GM18517 (cell line): ENCODE results near the gene RNF8.
A peak's percentile ranks its signal among the peaks of the same experiment; 100 is the strongest.
"Not testable (repeated sequence)": the region's sequence is repeated elsewhere in the genome, so short reads cannot be mapped to it uniquely, and the experiment has no call there.

Experiments
- ATAC-seq: cut with Tn5 transposase; IDR thresholded peaks from one replicate; pipeline ENCODE4 v1.9.1; 2021; ENCODE audit warnings: mild to moderate bottlenecking, moderate library complexity; ENCODE audit not compliant: unreplicated experiment

The RNF8 gene

DNA sequence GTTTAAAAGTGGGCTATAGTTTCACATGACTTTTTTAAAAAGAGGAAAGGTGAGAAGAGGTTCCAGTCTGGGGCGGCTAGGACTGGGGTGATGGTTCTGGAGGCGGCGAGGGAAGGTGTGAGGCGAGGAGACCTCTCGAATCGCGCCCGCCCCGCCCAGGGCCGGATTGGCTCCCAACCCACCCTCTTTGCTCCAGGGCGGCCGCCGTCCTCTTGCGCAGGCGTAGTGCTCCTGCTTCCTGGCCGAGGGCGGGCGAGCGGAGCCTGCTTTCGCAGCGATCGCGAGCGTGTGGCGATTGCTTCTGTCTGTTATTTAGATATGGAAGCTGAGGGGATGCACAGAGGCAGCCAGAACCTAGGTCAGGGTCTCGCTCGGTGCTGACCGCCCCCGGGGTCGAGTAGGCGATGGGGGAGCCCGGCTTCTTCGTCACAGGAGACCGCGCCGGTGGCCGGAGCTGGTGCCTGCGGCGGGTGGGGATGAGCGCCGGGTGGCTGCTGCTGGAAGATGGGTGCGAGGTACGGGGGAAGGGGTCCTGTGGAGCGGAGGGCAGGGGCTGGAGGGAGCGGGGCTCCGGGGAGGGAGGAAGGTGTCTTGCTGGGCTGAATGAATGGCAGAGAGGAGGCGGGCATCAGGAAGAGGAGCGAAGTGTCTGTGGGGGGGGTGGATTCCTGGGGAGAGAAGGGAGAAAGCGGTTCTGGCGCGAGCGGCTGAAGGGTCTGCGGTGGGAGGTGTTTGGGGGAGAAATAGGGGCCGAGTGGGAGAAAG, at the start of gene RNF8:
TSS of gene RNF8 (plus strand) at position 223 of the 765 bp plus-strand sequence. CDS start at position 405, 182 bp downstream.
- ATAC-seq: peak; percentile 79

GRCh38 chr6:37304766-37305165, 49.0 kb upstream of the RNF8 start:
- no peak for ATAC-seq

- ATAC-seq: no peak
Observed at GRCh38 chr6:37305841-37306425, 47.9 kb upstream of the RNF8 start.

DNA sequence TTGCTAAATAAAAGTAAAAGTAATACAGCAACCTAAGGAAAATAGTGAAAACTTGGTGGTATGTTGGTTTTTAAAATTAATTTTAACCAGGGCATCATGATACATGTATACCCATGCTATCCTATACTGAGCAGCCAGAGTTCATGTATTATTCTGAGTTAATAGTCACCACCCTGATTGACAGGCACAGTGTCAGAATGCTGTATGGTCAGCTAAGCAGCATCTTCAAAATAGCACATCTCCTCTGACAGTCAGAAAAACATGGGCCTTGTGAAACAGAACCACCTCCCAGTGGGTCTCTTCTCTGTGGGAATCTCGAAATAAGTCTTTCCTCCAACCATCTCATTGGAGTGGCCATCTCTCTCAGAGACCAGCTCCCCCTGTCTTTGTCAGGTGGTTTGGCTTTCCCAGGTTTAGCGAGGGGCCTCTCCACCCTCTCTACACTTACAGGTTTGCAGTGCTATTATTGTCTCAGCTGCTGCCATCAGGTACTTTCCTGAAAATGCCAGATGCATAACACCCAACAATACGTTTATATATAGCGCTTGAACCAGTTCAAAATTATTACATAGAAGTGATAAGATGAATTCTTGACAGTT, 47.1 kb upstream of the RNF8 start:
- ATAC-seq: no peak

DNA sequence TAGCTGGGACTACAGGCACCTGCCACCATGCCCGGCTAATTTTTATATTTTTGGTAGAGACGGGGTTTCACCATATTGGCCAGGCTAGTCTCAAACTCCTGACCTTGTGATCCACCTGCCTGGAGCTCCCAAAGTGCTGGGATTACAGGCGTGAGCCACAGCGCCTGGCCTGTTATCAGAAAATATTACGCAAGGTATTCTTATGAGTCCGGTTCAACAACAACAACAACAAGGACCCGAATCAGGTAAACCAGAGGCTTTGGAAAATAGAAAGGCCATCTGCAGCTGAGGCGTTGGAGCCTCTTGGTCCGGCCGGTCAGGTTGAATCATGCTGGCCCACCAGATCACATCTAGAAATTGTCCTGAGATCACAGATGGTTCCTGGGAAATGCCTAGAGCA, 46.3 kb upstream of the RNF8 start:
- not testable (repeated sequence) for ATAC-seq

- no peak for ATAC-seq
Observed at GRCh38 chr6:37308069-37308815, 45.5 kb upstream of the RNF8 start.

DNA sequence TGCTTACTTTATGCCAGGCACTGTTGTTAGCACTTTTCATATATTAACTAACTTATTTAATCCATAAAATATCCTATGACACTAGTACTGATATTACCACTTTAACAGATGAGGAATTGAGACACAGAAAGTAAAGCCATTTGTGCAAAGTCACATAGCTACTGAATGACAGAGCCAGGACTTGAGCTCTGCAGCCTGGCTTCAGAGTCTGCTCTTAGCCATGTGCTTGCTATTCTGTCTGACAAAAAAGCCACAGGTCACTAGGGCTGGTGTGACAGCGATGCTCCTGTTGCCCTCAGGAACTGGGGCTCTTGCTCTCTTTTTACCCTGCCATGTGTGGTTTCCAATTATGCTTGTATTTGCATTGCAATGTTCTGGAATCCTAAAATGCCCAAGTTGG, 44.7 kb upstream of the RNF8 start:
- ATAC-seq: no peak

DNA sequence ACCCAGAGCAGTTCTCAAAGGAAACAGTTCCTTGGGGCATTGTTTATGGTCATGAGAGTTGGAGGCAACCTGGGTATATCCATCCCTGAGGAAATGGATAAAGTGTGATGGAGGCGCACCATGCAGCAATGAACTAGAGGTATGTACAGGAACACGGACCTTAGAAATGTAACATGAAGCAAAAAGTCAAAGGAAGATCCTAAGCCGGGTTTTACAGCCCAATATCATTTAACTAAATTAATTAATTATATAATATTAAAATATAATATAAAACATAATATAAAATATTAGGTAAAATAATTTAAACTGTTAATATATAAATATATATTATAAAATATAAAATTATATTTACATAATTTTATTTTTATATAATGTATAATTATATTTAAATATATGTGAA, 44.1 kb upstream of the RNF8 start:
- ATAC-seq: no peak

- ATAC-seq: no peak
Observed at GRCh38 chr6:37310966-37311365, 42.8 kb upstream of the RNF8 start.

- no peak for ATAC-seq
Observed at GRCh38 chr6:37311741-37312473, 41.9 kb upstream of the RNF8 start.

DNA sequence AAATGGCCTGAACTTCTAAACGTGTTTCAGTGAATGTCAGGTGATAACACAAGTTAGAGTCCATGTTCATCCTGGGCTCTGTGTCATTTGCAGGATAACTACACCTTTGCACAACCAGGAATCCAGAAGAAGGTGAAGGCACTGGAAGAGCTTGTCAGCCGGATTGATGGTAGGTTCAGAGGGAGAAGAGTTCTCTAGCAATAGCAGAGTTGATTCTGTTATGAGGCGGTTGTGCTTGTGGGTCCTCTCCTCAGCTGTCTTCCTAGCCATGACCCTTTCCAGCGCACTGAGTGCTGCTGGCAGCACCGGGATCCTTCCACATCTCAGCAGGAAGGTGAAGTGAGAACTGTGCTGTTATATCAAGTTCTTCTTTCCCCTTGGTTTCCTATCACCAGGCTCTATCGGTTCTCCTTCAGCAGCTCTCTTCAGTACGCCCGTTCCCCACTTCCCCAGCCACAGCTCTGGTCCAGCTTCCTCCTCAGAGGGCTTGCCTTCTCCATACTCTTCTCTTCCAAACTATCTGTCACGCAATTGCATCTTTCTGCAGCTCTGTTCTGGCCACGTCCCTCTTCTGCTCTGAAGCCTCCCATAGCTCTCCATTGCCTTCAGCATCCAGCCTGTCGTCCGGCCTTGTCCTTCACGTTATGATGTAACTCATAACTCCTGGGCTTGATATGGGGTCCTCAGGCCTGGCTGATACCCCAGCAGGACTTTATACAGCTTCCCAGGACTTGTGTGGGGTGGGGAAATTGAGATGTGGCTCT, 39.9 kb upstream of the RNF8 start:
- ATAC-seq: no peak

DNA sequence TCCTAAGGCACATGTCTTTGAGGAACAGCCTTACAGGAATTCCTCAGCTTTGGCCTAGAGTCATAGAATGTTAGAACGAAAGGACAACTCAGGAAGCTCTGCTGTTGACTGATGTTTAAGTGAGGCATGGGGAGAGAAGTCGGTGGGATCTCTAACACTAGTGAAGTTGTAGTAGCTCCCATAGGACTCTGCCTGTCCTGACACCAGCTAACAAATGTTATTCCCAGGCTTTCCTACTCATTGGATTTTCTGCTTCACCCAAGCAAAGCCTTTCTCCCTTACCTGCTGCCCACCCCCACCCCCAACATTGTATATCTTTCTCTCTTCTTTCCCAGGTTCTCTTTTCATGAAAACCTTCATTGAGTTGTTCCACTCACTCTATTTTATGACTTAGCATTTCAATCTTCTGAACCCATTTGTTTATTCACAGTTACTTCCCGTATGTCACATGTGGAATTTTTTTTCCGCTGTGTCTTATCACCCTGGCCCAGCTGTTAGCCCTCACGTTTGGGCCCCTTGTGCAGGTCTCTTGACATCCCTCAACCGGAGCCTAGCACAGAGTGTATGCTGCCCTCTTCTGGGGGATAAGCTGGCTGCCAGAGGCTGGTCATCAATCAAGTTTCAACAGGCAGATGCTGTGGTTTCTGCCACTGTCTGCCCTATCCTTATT, 39.2 kb upstream of the RNF8 start:
- ATAC-seq: no peak

DNA sequence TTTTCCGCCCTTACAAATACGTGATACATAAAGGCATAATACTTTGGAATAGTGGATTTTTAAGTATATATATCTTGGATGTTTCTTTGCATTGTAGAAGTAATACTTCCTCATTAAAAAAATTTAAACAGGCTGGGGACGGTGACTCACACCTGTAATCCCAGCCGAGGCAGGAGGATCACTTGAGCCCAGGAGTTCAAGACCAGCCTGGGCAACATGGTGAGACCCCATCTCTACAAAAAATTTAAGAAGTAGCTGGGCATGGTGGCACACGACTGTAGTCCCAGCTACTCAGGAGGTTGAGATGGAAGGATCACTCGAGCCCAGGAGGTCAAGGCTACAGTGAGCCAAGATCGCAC, 38.6 kb upstream of the RNF8 start:
- no peak for ATAC-seq

GRCh38 chr6:37316071-37316470, 37.7 kb upstream of the RNF8 start:
- ATAC-seq: no peak

GRCh38 chr6:37317312-37318038, 36.3 kb upstream of the RNF8 start:
- ATAC-seq: no peak

- no peak for ATAC-seq
Observed at GRCh38 chr6:37319156-37319555, 34.6 kb upstream of the RNF8 start.

GRCh38 chr6:37319856-37320480, 33.8 kb upstream of the RNF8 start:
- ATAC-seq: no peak

- ATAC-seq: no peak
Observed at GRCh38 chr6:37320646-37321045, 33.1 kb upstream of the RNF8 start.

DNA sequence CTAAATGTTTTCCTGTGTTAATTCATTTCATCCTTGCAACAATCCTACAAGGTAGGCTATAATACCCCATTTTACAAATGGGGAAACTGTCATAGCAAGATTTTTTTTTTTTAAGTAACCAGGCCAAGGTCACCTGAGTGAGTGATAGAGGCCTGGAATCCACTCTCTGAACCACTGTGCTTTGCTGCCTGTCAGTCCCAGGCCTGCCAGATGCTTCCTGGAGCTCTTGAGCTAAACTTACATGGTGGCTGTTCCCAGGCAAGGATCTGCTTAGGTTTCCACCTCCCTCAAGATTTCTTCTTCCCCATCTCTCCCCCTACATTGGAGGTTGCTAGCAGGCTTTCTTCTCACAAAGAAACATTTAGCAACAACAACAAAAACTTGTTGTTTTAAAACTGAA, 32.7 kb upstream of the RNF8 start:
- ATAC-seq: no peak
